ENCODE measurements around the gene PDCD11. TPM values are rescaled to one million over a fixed set of nuclear protein-coding genes. Genes with fewer than 3 reads are reported as not detected.

Gene PDCD11
- total RNA-seq, 2 donors from 2014 or later = 7.2 to 11.2 TPM

DNA sequence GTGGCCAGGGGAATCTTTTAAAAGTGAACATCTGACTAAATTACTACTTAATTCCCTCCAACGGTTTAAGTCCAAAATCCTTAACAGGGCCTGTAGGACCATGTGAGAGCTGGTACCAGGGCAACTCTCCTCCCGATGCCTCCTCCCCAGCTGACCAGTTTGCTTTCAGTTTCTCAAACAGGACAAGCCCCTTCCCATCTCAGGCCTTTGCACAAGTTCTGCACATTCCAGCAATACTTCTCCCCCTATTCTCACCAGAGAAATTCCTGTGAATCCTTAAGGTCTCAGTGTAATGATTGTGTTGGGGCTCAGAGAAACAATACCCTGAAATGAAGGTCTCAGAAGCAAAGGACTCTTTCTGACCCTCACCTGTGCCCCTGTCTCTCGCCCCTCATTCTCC is 70.3 kb downstream of the PDCD11 start:
- TF ChIP-seq, protein P1, sequence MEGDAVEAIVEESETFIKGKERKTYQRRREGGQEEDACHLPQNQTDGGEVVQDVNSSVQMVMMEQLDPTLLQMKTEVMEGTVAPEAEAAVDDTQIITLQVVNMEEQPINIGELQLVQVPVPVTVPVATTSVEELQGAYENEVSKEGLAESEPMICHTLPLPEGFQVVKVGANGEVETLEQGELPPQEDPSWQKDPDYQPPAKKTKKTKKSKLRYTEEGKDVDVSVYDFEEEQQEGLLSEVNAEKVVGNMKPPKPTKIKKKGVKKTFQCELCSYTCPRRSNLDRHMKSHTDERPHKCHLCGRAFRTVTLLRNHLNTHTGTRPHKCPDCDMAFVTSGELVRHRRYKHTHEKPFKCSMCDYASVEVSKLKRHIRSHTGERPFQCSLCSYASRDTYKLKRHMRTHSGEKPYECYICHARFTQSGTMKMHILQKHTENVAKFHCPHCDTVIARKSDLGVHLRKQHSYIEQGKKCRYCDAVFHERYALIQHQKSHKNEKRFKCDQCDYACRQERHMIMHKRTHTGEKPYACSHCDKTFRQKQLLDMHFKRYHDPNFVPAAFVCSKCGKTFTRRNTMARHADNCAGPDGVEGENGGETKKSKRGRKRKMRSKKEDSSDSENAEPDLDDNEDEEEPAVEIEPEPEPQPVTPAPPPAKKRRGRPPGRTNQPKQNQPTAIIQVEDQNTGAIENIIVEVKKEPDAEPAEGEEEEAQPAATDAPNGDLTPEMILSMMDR (IDR thresholded peaks at IDR 0.05) = no peak
- H3K9me3 ChIP-seq = no peaks in the 10 kb centered on the region
- DNase-seq (ENCODE audit: low spot score) = no peak

DNA sequence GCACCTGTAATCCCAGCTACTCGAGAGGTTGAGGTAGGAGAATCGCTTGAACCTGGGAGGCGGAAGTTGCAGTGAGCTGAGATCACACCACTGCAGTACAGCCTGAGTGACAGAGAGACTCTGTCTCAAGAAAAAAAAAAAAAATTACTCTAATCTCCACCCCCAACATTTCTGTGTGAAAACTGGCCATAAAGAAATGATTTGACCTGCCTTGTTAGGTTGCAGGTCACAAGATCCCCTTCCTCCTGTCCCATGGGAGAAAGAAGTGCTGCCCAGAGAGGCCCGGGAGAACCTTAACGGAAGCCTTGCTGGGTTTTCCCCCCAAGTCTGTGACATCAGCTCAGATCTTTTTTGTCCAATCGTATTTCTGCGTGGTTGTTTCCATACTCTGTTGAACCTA is 71.0 kb downstream of the PDCD11 start:
- no peaks in the 10 kb centered on the region for H3K4me1 ChIP-seq
- DNase-seq (ENCODE audit: low spot score) = no peak
- H3K4me3 ChIP-seq = no peak overlapping the region
- H3K27ac ChIP-seq = no peak overlapping the region
- H3K27me3 ChIP-seq = no peaks in the 10 kb centered on the region
- H3K9me3 ChIP-seq = no peaks in the 10 kb centered on the region
- TF ChIP-seq, protein P1 (IDR thresholded peaks at IDR 0.05) = no peak
- no peaks in the 10 kb centered on the region for H3K36me3 ChIP-seq

More for the DNA sequence above, 70.3 kb downstream of the PDCD11 start:
- Histone ChIP-seq H3K27ac (no peak overlapping the region), H3K27me3 (no peaks in the 10 kb centered on the region), H3K4me3 (no peak overlapping the region), H3K36me3 (no peaks in the 10 kb centered on the region), H3K4me1 (no peaks in the 10 kb centered on the region)

DNA sequence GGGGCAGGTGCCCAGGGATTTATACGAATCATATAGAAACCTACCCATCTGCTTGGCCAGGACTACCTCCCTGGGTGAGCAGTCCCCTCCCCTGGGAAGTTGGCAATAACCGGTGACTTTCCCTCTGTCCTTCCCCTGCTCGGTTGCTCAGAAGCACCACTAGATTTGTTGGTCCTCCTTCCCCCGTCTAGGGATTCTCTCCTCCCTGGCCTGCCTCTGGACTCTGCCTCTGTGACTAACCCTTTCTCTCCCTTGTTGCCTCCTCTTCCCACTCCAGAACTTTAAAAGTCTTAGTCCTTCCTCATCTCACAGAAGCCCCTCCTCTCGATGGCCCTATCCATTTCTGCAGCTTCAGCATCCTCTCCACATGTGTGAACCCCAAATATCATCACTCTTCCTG is 72.8 kb downstream of the PDCD11 start:
- TF ChIP-seq, protein P1 (IDR thresholded peaks at IDR 0.05) = no peak
- H3K36me3 ChIP-seq = no peaks in the 10 kb centered on the region

DNA sequence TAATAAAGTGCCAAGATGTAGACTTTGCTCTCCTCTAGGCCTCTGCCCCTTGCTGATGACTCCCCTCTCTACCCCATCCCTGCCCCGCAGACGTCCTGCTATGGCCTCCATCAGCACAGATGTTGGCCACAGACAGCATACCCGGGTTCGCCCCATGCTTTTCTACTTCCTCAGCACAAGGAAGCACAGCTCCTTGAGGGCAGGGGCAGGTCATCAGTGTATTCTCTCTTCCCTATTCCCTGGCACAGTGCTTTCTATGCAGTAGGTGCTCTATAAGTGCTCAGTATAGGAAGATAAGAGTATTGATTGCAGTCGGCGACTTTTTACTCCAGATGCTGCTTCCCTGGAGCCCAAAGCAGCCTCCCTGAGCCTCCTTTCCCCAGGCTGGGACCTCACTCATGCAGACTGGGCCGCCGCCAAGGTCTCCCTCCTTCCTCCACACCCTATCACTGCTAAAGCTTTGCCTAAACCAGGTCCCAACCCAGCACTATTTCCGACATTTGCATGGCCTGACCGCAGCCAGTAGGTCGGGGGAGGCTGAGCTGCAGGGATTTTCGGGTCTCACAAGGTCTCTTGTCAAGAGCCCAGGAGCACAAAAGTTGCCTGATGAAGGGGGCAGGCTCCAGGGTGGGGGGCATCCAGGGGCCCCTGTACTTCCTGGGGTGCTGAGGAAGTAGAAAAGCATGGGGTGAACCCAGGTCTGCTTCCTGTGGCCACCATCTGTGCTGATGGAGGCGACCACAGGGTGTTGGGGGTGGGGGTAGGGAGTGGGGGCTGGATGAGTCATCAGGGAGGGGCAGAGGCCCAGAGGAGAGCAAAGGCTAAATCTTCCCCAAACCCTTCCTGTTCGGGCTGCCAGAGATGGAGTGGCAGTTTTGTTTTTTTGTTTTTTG is 74.6 kb downstream of the PDCD11 start:
- H3K27me3 ChIP-seq = no peaks in the 10 kb centered on the region
- H3K36me3 ChIP-seq = no peaks in the 10 kb centered on the region
- H3K4me3 ChIP-seq = no peak overlapping the region
- peak overlapping the region in 1 of 2 donors; percentile 40 for H3K27ac ChIP-seq
- TF ChIP-seq, protein P1 (IDR thresholded peaks at IDR 0.05) = no peak
- H3K9me3 ChIP-seq = no peaks in the 10 kb centered on the region
- peak; percentile 70 for DNase-seq (ENCODE audit: low spot score)
- H3K4me1 ChIP-seq = no peaks in the 10 kb centered on the region

More for the DNA sequence above, 72.8 kb downstream of the PDCD11 start:
- Histone ChIP-seq H3K27ac (no peak overlapping the region), H3K4me1 (no peaks in the 10 kb centered on the region), H3K9me3 (no peaks in the 10 kb centered on the region), H3K27me3 (no peaks in the 10 kb centered on the region), H3K4me3 (no peak overlapping the region)
- no peak for DNase-seq (ENCODE audit: low spot score)

DNA sequence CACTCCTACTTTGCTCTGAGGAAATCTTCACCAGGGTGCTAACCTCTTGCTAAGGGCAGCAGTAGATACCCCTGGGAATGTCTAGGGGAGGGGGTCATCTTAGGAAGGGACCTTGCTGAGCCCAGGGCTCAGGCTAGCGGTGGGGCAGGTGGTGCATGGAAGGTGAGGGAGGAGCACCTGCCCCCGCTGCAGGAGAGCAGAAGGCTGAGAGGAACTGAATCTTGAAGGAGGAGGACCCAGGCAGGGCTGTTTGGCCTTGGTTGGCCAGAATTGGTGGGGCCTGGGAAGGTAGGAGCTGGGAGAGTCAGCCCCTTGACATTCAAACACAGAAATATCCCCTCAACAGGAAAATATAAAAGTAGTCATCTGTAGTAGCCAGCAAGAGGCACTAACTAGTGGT is 75.6 kb downstream of the PDCD11 start:
- Histone ChIP-seq H3K4me1 (no peaks in the 10 kb centered on the region), H3K4me3 (no peak overlapping the region), H3K36me3 (no peaks in the 10 kb centered on the region), H3K27me3 (no peaks in the 10 kb centered on the region), H3K9me3 (no peaks in the 10 kb centered on the region), H3K27ac (no peak overlapping the region)
- DNase-seq (ENCODE audit: low spot score) = no peak
- TF ChIP-seq, protein P1 (IDR thresholded peaks at IDR 0.05) = no peak

Data from right atrium auricular region (tissue), 2 donors.